Liver (tissue), 9 donors: ENCODE results near the gene GABPB1. TPM values are rescaled to one million over a fixed set of nuclear protein-coding genes. Genes with fewer than 3 reads are reported as not detected.

Source experiments
- DNase-seq: peaks from one replicate; pipeline ENCODE4 v3.0.0-alpha.2; 2017; ENCODE audit warnings: low spot score
- H3K27ac ChIP-seq, 2 donors: one replicate each; pipeline ENCODE4 v1.7.0; 2013; ENCODE audit warnings: inconsistent platforms in 2 of 2, low read length in 2 of 2, control low read depth in 1 of 2, low read depth in 1 of 2, mild to moderate bottlenecking in 1 of 2
- H3K27me3 ChIP-seq, 4 donors: one replicate each; pipeline versions ENCODE4 v1.6.1 to v1.7.0; 2013; ENCODE audit warnings: low read length in 3 of 4, inconsistent platforms in 1 of 4, mild to moderate bottlenecking in 1 of 4, moderate library complexity in 1 of 4; ENCODE audit not compliant: control insufficient read depth in 4 of 4, insufficient read depth in 4 of 4
- H3K36me3 ChIP-seq, 4 donors: one replicate each; pipeline versions ENCODE4 v1.6.1 to v1.7.0; 2013; ENCODE audit warnings: low read length in 3 of 4, mild to moderate bottlenecking in 3 of 4, low read depth in 1 of 4, moderate library complexity in 1 of 4; ENCODE audit not compliant: control insufficient read depth in 4 of 4, insufficient read depth in 3 of 4
- H3K4me1 ChIP-seq, 4 donors: one replicate each; pipeline versions ENCODE4 v1.6.1 to v1.7.0; 2013; ENCODE audit warnings: low read length in 3 of 4, mild to moderate bottlenecking in 3 of 4, moderate library complexity in 1 of 4; ENCODE audit not compliant: control insufficient read depth in 4 of 4, insufficient read depth in 4 of 4
- H3K4me3 ChIP-seq, 3 donors: one replicate each; pipeline versions ENCODE4 v1.6.1 to v1.7.0; 2013; ENCODE audit warnings: low read length in 3 of 3, control low read depth in 1 of 3, low read depth in 1 of 3, mild to moderate bottlenecking in 1 of 3
- H3K9ac ChIP-seq, 2 donors: one replicate each; pipeline ENCODE4 v1.7.0; 2013; ENCODE audit warnings: low read length in 2 of 2, mild to moderate bottlenecking in 2 of 2, moderate library complexity in 2 of 2, control low read depth in 1 of 2, low read depth in 1 of 2
- H3K9me3 ChIP-seq, 4 donors: one replicate each; pipeline versions ENCODE4 v1.6.1 to v1.7.0; 2013; ENCODE audit warnings: low read length in 3 of 4; ENCODE audit not compliant: control insufficient read depth in 4 of 4
- FOXA1 ChIP-seq: IDR thresholded peaks from 2 replicates; pipeline ENCODE4 v1.6.1; 2016; ENCODE audit warnings: antibody characterized with exemption
- FOXA2 ChIP-seq: IDR thresholded peaks from 2 replicates; pipeline ENCODE4 v1.6.1; 2016; ENCODE audit warnings: antibody characterized with exemption
- GABPA ChIP-seq, 2 donors: IDR thresholded peaks in 1 of 2; conservative IDR thresholded peaks in 1 of 2; 2 replicates each; pipeline ENCODE4 v1.6.1; 2016; ENCODE audit warnings: antibody characterized with exemption in 2 of 2, mild to moderate bottlenecking in 1 of 2, moderate library complexity in 1 of 2
- HNF4A ChIP-seq, 2 donors: conservative IDR thresholded peaks; 2 replicates each; pipeline ENCODE4 v1.6.1; 2016; ENCODE audit warnings: antibody characterized with exemption in 2 of 2, mild to moderate bottlenecking in 2 of 2
- HNF4G ChIP-seq: IDR thresholded peaks from 2 replicates; pipeline ENCODE4 v1.6.1; 2016; ENCODE audit warnings: antibody characterized with exemption
- RAD21 ChIP-seq, 2 donors: IDR thresholded peaks; 2 replicates each; pipeline ENCODE4 v1.6.1; 2016; ENCODE audit warnings: antibody characterized with exemption in 2 of 2, mild to moderate bottlenecking in 2 of 2
- SP1 ChIP-seq: IDR thresholded peaks from 2 replicates; pipeline ENCODE4 v1.6.1; 2018; ENCODE audit warnings: antibody characterized with exemption, mild to moderate bottlenecking
- YY1 ChIP-seq: IDR thresholded peaks from 2 replicates; pipeline ENCODE4 v1.6.1; 2016; ENCODE audit warnings: antibody characterized with exemption, mild to moderate bottlenecking
- WGBS: extraction: QIAGEN DNeasy Blood & Tissue Kit; methylation state at CpG from one replicate; pipeline ENCODE4 v1.1.7; 2013; 5-methylcytosine and 5-hydroxymethylcytosine counted together
- polyA plus RNA-seq, 2 donors: library from polyadenylated mRNA; stranded (reverse) in 1 of 2; unstranded in 1 of 2; fragments of 200-250 nt in 1 of 2; fragments of >200 nt in 1 of 2; fragmentation: Nextera tagmentation in 1 of 2; extraction: Ambion mirVana in 1 of 2; gene quantifications; one replicate each; pipeline versions ENCODE4 v1.2.1 to v1.2.3, GENCODE V29; 2013 to 2015
- total RNA-seq, 2 donors: library from RNA; depleted of rRNA; stranded (reverse); fragments of >200 nt; gene quantifications; one replicate each; pipeline ENCODE4 v1.2.3, GENCODE V29; 2014
- TF ChIP-seq, protein P1 (sequence below): IDR thresholded peaks from 2 replicates; pipeline ENCODE4 v1.6.1; 2016; ENCODE audit warnings: antibody characterized with exemption
- TF ChIP-seq, protein P2 (sequence below): IDR thresholded peaks from 2 replicates; pipeline ENCODE4 v1.6.1; 2016; ENCODE audit warnings: antibody characterized with exemption
- TF ChIP-seq, protein P3 (sequence below): fragments of 150-350 bp; IDR thresholded peaks from 2 replicates; pipeline ENCODE4 v1.5.1; 2017; ENCODE audit warnings: improper control_type of control experiment, low read depth, low read length; ENCODE audit not compliant: missing input control
- donor health status: healthy.
- donor health status: healthy.
- donor health status: healthy.
- donor health status: healthy.
- donor health status: healthy.

The GABPB1 gene
- total and polyA plus RNA-seq, 4 donors: 4.4 to 23.6 (median 9.8) TPM

DNA sequence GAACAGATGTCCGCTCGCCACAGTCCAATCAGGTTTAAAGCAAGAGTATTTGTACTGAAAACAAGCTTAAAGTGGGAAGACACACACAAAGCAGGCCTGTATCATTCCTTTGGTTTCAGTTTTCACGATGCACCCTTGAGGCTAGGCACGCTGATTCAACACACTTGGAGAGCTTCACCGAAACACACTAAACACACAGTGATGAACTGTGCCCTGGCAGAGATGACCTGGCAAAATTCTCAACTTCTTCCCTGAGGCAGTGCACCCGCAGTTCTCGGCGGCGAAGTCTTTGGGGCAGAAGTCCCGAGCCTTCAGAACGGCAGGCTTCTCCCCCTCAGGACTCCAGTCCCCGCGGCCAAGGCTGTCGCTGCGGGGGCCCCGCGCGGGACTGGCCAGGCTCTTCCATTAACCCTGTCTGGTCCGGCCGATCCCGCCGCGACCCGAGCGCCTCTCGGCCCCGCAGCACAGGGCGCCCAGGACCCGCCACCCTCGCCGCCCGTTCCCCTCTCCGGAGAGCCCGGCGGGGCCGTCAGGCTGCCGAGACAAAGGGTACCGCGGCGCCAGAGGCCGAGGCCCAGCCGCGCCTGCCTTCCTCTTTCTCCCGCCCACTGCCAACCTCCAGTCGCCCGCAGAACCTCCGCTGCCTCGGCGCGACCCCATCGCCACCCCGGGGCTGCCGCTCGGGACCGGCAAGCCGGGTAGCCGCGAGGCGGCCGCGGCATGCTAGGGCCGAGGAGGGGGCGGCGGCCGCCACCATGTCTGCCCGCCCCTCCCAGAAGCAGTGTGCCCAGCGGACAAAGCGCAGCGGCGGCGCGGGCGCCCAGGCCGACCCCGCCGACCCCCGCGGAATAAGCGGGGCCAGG is 792 bp downstream of the GABPB1 start (continued):
- TF ChIP-seq, protein P1, sequence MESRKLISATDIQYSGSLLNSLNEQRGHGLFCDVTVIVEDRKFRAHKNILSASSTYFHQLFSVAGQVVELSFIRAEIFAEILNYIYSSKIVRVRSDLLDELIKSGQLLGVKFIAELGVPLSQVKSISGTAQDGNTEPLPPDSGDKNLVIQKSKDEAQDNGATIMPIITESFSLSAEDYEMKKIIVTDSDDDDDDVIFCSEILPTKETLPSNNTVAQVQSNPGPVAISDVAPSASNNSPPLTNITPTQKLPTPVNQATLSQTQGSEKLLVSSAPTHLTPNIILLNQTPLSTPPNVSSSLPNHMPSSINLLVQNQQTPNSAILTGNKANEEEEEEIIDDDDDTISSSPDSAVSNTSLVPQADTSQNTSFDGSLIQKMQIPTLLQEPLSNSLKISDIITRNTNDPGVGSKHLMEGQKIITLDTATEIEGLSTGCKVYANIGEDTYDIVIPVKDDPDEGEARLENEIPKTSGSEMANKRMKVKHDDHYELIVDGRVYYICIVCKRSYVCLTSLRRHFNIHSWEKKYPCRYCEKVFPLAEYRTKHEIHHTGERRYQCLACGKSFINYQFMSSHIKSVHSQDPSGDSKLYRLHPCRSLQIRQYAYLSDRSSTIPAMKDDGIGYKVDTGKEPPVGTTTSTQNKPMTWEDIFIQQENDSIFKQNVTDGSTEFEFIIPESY: no peak
- peak; percentile 37 to 59 for TF ChIP-seq HNF4A (conservative IDR thresholded peaks at IDR 0.05)
- peak; percentile 75 for TF ChIP-seq YY1
- TF ChIP-seq FOXA1: no peak
- TF ChIP-seq SP1: peak; percentile 36
- TF ChIP-seq FOXA2: peak; percentile 47

DNA sequence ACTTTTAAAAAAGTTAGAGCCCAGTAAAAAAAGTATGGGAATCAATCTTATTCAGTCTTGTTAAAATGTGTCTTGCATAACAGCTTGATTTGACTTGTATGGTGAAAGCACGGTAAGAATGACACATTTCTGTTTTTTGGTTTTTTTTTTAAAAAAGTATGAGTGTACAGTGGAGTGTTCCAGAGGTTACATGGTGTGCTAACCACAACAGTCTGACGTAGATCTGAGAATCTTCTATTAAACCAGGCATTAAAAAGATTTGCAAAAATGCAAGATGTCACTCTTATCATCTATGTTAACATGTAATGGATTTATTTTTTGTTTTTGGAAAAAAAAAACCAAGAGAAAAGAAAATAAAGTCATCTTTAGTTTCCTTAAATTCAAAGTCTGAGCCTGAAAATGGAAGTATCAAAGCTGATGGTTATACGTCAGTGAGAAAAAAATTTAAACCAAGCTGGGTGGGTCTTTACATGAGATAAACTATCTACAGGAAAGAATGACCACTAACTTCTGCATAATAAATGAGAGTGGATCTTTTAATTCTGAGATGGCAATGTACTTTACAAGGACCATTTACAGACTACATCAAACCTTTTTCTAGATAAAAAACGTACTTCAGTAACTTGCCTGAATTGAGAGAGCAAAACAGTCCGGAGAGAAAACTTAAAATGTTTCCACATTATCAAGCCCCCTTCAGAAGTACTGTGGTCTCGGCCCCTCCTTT is 1.6 kb downstream of the GABPB1 start:
- peaks cover 0 to 2% (median 0%) of the 10 kb centered on the region in 4 donors for H3K36me3 ChIP-seq
- peak overlapping the region; percentile 66 to 98 (median 95) for H3K4me3 ChIP-seq
- H3K4me1 ChIP-seq: peaks cover 5 to 38% (median 19%) of the 10 kb centered on the region in 4 donors
- no peak for DNase-seq
- H3K27ac ChIP-seq: peak overlapping the region; percentile 99 to 100
- H3K9ac ChIP-seq: peak overlapping the region; percentile 96 to 100
- no peaks in the 10 kb centered on the region for H3K27me3 ChIP-seq
- WGBS: under 1% methylated on average over 6 of the region's 6 CpGs
- no peaks in the 10 kb centered on the region for H3K9me3 ChIP-seq
- TF ChIP-seq YY1 (peak; percentile 50), RAD21 (IDR thresholded peaks at IDR 0.05) (no peak)
- TF ChIP-seq, protein P2, sequence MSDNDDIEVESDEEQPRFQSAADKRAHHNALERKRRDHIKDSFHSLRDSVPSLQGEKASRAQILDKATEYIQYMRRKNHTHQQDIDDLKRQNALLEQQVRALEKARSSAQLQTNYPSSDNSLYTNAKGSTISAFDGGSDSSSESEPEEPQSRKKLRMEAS: no peak

DNA sequence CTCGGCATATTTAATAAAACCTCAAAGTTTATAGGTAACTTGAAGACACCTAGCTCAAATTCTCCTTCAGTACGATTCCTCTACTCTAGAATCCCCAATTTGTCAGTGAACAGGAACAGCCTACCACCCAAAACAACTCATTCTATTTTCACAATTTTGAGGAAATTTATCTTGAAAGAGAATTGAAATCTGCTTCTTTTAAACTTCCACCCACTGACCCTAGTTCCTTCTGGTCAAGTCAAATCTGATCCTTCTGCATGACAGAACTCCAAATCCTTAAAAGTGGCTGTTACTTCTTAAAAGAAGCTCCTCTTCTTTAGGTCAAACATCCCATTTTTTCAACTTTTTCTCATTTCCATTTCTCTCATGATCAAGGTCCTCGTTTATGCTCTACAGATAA is 4.4 kb downstream of the GABPB1 start:
- no peak for TF ChIP-seq YY1
- no peak for TF ChIP-seq HNF4G
- TF ChIP-seq, protein P3, sequence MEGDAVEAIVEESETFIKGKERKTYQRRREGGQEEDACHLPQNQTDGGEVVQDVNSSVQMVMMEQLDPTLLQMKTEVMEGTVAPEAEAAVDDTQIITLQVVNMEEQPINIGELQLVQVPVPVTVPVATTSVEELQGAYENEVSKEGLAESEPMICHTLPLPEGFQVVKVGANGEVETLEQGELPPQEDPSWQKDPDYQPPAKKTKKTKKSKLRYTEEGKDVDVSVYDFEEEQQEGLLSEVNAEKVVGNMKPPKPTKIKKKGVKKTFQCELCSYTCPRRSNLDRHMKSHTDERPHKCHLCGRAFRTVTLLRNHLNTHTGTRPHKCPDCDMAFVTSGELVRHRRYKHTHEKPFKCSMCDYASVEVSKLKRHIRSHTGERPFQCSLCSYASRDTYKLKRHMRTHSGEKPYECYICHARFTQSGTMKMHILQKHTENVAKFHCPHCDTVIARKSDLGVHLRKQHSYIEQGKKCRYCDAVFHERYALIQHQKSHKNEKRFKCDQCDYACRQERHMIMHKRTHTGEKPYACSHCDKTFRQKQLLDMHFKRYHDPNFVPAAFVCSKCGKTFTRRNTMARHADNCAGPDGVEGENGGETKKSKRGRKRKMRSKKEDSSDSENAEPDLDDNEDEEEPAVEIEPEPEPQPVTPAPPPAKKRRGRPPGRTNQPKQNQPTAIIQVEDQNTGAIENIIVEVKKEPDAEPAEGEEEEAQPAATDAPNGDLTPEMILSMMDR: no peak
- TF ChIP-seq GABPA (IDR thresholded peaks at IDR 0.05 in 1 of 2, conservative IDR thresholded peaks at IDR 0.05 in 1 of 2): no peak
- no peaks in the 10 kb centered on the region for H3K36me3 ChIP-seq
- no peak overlapping the region for H3K9ac ChIP-seq
- H3K27ac ChIP-seq: peak overlapping the region; percentile 20 to 42
- no peak for DNase-seq
- 76% methylated on average over 3 of the region's 3 CpGs for WGBS
- H3K4me3 ChIP-seq: no peak overlapping the region
- H3K4me1 ChIP-seq: peaks cover 5 to 32% (median 12%) of the 10 kb centered on the region in 4 donors
- no peaks in the 10 kb centered on the region for H3K9me3 ChIP-seq
- H3K27me3 ChIP-seq: no peaks in the 10 kb centered on the region
